ENCODE results near the gene MRTO4. TPM values are rescaled to one million over a fixed set of nuclear protein-coding genes. Genes with fewer than 3 reads are reported as not detected.
A peak's percentile ranks its signal among the peaks of the same experiment; 100 is the strongest.

The MRTO4 gene
- total and polyA plus RNA-seq, 4 donors, result 9.5 to 11.1 (median 10.2) TPM

DNA sequence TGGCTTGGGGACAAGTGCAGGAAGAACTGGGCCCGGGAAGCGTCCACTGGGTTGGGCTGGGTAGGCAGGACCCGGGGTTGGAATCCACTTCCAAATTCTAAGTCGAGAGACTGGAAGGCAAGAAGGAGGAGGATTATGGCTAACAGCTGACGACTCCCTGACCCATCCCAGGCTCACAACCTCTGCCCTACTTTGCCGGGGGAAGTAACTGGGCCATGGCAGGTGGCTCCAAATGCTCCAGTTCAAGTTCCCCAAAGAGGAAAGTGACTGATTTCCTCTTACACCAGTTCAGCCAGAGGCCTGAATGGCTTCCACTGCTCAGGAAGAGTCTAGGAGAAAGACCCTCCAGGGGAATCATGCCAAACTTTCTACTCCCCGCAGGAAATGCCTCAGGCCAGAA is 11.7 kb upstream of the MRTO4 start (continued):
- TF ChIP-seq RXRA (IDR thresholded peaks at IDR 0.05) (no peak), GABPA (IDR thresholded peaks at IDR 0.05 in 1 of 2, conservative IDR thresholded peaks at IDR 0.05 in 1 of 2) (no peak), ZBTB33 (IDR thresholded peaks at IDR 0.05) (no peak), EGR1 (IDR thresholded peaks at IDR 0.05; ENCODE audit: low read depth in 2 of 2) (no peak), YY1 (IDR thresholded peaks at IDR 0.05) (no peak)
- TF ChIP-seq, protein P1, sequence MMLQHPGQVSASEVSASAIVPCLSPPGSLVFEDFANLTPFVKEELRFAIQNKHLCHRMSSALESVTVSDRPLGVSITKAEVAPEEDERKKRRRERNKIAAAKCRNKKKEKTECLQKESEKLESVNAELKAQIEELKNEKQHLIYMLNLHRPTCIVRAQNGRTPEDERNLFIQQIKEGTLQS (IDR thresholded peaks at IDR 0.05), result no peak

GRCh38 chr1:19240673-19241538 is 10.7 kb upstream of the MRTO4 start:
- DNase-seq (ENCODE audit: low spot score), result peak; percentile 72
- 69% methylated on average over 7 of the region's 7 CpGs for WGBS

DNA sequence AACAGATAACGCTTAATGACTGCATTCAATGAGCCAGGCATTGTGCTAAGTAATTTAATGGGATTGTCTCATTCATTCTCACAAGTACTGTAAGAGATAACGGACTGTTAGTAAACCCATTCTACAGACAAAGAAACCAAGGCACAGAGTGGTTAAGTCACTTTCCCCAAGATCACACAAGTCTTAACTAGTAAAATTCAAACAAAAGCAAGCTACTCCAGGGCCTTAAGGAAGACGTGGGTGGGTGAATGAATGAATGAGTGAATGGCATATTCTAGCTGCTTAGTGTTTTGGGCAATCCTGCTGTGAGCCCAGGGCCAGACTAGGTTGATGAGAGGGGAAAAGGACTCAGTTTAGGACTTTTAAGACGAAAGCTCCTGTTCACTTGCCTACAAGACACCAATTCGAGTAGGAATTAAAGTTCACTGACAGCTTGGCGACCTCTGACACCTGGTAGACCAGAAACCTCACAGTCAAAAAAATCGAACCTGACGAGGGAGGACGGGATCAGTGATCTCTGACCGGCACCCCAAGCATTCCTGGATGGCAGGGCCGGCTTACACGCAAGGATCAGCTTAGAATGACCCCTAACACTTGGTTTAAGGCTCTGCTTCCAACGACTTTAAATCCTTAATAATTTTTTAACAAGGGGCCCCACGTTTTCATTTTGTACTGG is 838 bp upstream of the MRTO4 start:
- H3K27me3 ChIP-seq (ENCODE audit: control insufficient read depth in 4 of 4, insufficient read depth in 4 of 4, low read length in 3 of 4), result no peaks in the 10 kb centered on the region
- TF ChIP-seq HNF4A (conservative IDR thresholded peaks at IDR 0.05) (peak in 1 of 2 donors; percentile 25), RXRA (IDR thresholded peaks at IDR 0.05) (peak in 1 of 2 donors; percentile 16), FOXA1 (IDR thresholded peaks at IDR 0.05) (no peak)
- H3K9ac ChIP-seq (ENCODE audit: low read depth in 1 of 2, low read length in 2 of 2), result peak overlapping the region; percentile 93 to 98
- DNase-seq (ENCODE audit: low spot score), result no peak
- peak overlapping the region; percentile 95 to 100 for H3K27ac ChIP-seq (ENCODE audit: low read depth in 1 of 2, low read length in 2 of 2)
- WGBS, result 11% methylated on average over 14 of the region's 14 CpGs
- H3K36me3 ChIP-seq (ENCODE audit: control insufficient read depth in 4 of 4, insufficient read depth in 3 of 4, low read depth in 1 of 4, low read length in 3 of 4), result peaks cover 0 to 4% (median 2%) of the 10 kb centered on the region in 4 donors
- no peaks in the 10 kb centered on the region for H3K9me3 ChIP-seq (ENCODE audit: control insufficient read depth in 4 of 4, low read length in 3 of 4)
- peak overlapping the region; percentile 83 to 92 (median 92) for H3K4me3 ChIP-seq (ENCODE audit: low read depth in 1 of 3, low read length in 3 of 3)
- peaks cover 8 to 31% (median 23%) of the 10 kb centered on the region in 4 donors for H3K4me1 ChIP-seq (ENCODE audit: control insufficient read depth in 4 of 4, insufficient read depth in 4 of 4, low read length in 3 of 4)

More at GRCh38 chr1:19240673-19241538, 10.7 kb upstream of the MRTO4 start:
- Histone ChIP-seq H3K27ac (ENCODE audit: low read depth in 1 of 2, low read length in 2 of 2) (no peak overlapping the region), H3K9ac (ENCODE audit: low read depth in 1 of 2, low read length in 2 of 2) (peak overlapping the region in 1 of 2 donors; percentile 9), H3K9me3 (ENCODE audit: control insufficient read depth in 4 of 4, low read length in 3 of 4) (no peaks in the 10 kb centered on the region), H3K36me3 (ENCODE audit: control insufficient read depth in 4 of 4, insufficient read depth in 3 of 4, low read depth in 1 of 4, low read length in 3 of 4) (peaks cover 15 to 78% (median 57%) of the 10 kb centered on the region in 4 donors), H3K4me1 (ENCODE audit: control insufficient read depth in 4 of 4, insufficient read depth in 4 of 4, low read length in 3 of 4) (no peaks in the 10 kb centered on the region), H3K4me3 (ENCODE audit: low read depth in 1 of 3, low read length in 3 of 3) (no peak overlapping the region), H3K27me3 (ENCODE audit: control insufficient read depth in 4 of 4, insufficient read depth in 4 of 4, low read length in 3 of 4) (no peaks in the 10 kb centered on the region)
- TF ChIP-seq, protein P2, sequence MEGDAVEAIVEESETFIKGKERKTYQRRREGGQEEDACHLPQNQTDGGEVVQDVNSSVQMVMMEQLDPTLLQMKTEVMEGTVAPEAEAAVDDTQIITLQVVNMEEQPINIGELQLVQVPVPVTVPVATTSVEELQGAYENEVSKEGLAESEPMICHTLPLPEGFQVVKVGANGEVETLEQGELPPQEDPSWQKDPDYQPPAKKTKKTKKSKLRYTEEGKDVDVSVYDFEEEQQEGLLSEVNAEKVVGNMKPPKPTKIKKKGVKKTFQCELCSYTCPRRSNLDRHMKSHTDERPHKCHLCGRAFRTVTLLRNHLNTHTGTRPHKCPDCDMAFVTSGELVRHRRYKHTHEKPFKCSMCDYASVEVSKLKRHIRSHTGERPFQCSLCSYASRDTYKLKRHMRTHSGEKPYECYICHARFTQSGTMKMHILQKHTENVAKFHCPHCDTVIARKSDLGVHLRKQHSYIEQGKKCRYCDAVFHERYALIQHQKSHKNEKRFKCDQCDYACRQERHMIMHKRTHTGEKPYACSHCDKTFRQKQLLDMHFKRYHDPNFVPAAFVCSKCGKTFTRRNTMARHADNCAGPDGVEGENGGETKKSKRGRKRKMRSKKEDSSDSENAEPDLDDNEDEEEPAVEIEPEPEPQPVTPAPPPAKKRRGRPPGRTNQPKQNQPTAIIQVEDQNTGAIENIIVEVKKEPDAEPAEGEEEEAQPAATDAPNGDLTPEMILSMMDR (IDR thresholded peaks at IDR 0.05; ENCODE audit: low read depth, low read length, missing input control), result peak; percentile 97
- TF ChIP-seq, protein P3, sequence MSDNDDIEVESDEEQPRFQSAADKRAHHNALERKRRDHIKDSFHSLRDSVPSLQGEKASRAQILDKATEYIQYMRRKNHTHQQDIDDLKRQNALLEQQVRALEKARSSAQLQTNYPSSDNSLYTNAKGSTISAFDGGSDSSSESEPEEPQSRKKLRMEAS (IDR thresholded peaks at IDR 0.05), result no peak
- peak; percentile 89 to 97 for TF ChIP-seq RAD21 (IDR thresholded peaks at IDR 0.05)
